GM19324 (cell line): Measurements from ENCODE around the gene WDSUB1.

ENCODE experiments used
- ATAC-seq: cut with Tn5 transposase; IDR thresholded peaks from one replicate; pipeline ENCODE4 v1.9.1; 2021; ENCODE audit warnings: mild to moderate bottlenecking, moderate library complexity; ENCODE audit not compliant: unreplicated experiment, low FRiP score

The WDSUB1 gene

GRCh38 chr2:159285929-159286708 lies at the start of gene WDSUB1:
WDSUB1 (minus strand) TSS chr2:159286703; CDS start chr2:159283069, 3,634 bp downstream.
- ATAC-seq, result no peak

- no peak for ATAC-seq
Observed at GRCh38 chr2:159326569-159327255, 40.2 kb upstream of the WDSUB1 start.

- ATAC-seq, result no peak
Observed at GRCh38 chr2:159322419-159322818, 35.9 kb upstream of the WDSUB1 start.

GRCh38 chr2:159317392-159318088 lies 31.0 kb upstream of the WDSUB1 start:
- ATAC-seq, result no peak

- ATAC-seq, result no peak
Observed at GRCh38 chr2:159307942-159308341, 21.4 kb upstream of the WDSUB1 start.

- ATAC-seq, result no peak
Observed at GRCh38 chr2:159300586-159300985, 14.1 kb upstream of the WDSUB1 start.

- ATAC-seq, result no peak
Observed at GRCh38 chr2:159298967-159299366, 12.5 kb upstream of the WDSUB1 start.

- no peak for ATAC-seq
Observed at GRCh38 chr2:159297042-159297707, 10.7 kb upstream of the WDSUB1 start.

GRCh38 chr2:159292157-159292556 lies 5.7 kb upstream of the WDSUB1 start:
- no peak for ATAC-seq

GRCh38 chr2:159290289-159290907 lies 3.9 kb upstream of the WDSUB1 start:
- no peak for ATAC-seq

- no peak for ATAC-seq
Observed at GRCh38 chr2:159287733-159288132, 1.2 kb upstream of the WDSUB1 start.

GRCh38 chr2:159286709-159287441 lies 372 bp upstream of the WDSUB1 start:
- ATAC-seq, result peak; percentile 95

- no peak for ATAC-seq
Observed at GRCh38 chr2:159285433-159285832, 1.1 kb downstream of the WDSUB1 start.

- ATAC-seq, result no peak
Observed at GRCh38 chr2:159283529-159283928, 3.0 kb downstream of the WDSUB1 start.

GRCh38 chr2:159281002-159281401 lies 5.5 kb downstream of the WDSUB1 start:
- no peak for ATAC-seq

- no peak for ATAC-seq
Observed at GRCh38 chr2:159279700-159280099, 6.8 kb downstream of the WDSUB1 start.

- ATAC-seq, result no peak
Observed at GRCh38 chr2:159275111-159275510, 11.4 kb downstream of the WDSUB1 start.

- ATAC-seq, result no peak
Observed at GRCh38 chr2:159272156-159272555, 14.3 kb downstream of the WDSUB1 start.

GRCh38 chr2:159270744-159271379 lies 15.6 kb downstream of the WDSUB1 start:
- ATAC-seq, result no peak
